Measurements from ENCODE around the gene RASA4B.
A peak's percentile ranks its signal among the peaks of the same experiment; 100 is the strongest.
"Not testable (repeated sequence)": the region's sequence is repeated elsewhere in the genome, so short reads cannot be mapped to it uniquely, and the experiment has no call there.

Gene RASA4B

DNA sequence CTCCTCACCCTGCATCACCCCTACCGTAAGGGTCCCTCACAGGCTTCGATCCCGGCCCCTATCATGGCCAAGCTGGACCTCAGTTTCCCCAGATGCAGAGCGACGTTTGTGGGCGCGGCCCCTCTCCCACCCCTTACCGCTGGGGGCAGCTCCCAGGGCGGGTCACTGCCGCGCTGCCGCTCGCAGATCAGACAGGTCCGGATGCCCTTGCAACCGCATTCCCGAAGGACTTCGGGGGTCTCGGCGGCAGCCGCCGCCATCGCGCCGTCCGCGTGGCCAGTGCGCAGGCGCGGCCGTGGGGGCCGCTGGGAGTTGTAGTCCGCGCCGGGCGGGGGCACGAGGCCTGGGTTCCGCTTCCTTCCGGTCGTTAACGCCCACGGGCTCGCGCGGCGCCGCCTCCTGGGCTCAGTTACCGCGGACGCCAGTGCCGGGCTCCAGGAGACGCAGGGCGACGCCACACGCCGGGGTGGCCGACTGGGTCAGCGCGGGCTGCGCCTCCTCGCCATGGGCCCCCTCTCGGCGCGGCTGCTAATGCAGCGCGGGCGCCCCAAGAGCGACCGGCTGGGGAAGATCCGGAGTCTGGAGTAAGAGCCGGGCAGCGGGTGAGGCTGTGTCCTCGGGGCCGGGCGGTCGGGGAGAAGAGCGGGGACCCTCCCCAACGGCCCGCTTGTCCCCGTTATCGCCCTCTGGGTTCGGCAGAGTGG is 52.8 kb downstream of the RASA4B start, which contains the start of the genes ALKBH4 and LRWD1:
Gene ALKBH4 (minus strand): TSS at position 287 of the 704 bp plus-strand sequence. CDS start 27 bp downstream, at position 260.
Gene LRWD1 (plus strand): TSS at position 408 of the 704 bp plus-strand sequence. CDS start 97 bp downstream, at position 505.
- H3K4me1 ChIP-seq (ENCODE audit: insufficient read depth, low read length): peaks cover 14% of the 10 kb centered on the region
- H3K27me3 ChIP-seq (ENCODE audit: insufficient read depth, low read length): no peaks in the 10 kb centered on the region
- no peaks in the 10 kb centered on the region for H3K9me3 ChIP-seq (ENCODE audit: low read length)
- peaks cover 29% of the 10 kb centered on the region for H3K36me3 ChIP-seq (ENCODE audit: insufficient read depth, low read length)
- peak within 1 kb of the TSS; percentile 99 for H3K4me3 ChIP-seq (ENCODE audit: low read length)
- peak within 1 kb of the TSS; percentile 89 for H2AFZ ChIP-seq (ENCODE audit: low read depth, low read length)

DNA sequence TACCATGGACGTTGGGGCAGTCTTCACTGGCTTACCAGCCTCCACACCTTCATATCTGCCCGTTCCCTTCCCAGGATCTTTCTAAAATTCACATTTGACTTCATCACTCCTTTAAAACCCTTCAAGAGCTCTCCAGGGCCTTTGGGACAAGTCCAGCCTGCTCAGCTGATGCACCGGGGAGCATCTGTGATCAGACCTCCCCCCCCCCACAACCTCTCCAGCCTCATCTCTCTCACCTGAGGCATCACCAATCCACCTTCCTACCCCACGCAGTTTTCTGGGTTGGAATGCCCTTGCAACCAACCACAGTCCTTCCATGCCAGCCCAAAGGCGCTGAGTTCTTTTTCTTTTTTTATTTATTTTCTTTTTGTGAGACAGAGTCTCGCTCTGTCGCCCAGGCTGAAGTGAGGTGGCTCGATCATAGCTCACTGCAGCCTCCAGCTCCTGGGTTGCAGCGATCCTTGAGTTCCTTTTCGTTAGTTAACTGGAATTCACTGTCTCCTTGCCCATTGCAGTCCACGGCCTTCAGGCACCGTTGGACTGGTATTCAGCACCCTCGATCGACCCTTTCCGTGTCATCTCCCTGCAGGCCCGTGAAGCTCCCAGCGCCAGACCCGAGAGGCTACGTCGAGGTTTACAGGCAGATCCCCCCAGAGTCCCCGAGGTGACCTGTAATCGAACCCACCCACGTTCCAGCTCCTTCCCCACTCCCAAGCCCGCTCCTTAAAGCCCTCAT is 53.6 kb downstream of the RASA4B start:
- no peaks in the 10 kb centered on the region for H3K27me3 ChIP-seq (ENCODE audit: insufficient read depth, low read length)
- peak overlapping the region; percentile 89 for H2AFZ ChIP-seq (ENCODE audit: low read depth, low read length)
- H3K4me1 ChIP-seq (ENCODE audit: insufficient read depth, low read length): peaks cover 14% of the 10 kb centered on the region
- no peaks in the 10 kb centered on the region for H3K9me3 ChIP-seq (ENCODE audit: low read length)
- H3K4me3 ChIP-seq (ENCODE audit: low read length): peak overlapping the region; percentile 99
- peaks cover 28% of the 10 kb centered on the region for H3K36me3 ChIP-seq (ENCODE audit: insufficient read depth, low read length)

DNA sequence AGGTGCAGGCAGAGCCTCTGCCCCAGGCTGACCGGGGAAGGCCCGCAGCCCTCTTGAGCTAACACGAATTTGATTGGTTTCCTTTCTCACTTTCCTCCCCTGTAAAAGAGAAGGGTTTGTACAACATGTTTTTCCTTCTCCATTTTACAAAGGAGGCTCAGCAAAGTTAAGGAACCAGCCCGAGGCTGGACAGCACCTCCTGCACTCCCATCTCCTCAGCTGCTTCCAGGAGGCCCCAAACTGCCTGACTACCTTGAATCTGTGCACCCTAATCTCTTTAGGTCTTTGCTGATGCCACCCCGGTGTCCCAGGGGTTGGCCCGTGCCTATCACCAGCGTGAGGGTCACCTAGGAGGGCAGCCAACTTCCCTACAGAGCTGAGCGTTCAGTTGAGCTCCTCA is 57.1 kb downstream of the RASA4B start:
- peaks cover 36% of the 10 kb centered on the region for H3K36me3 ChIP-seq (ENCODE audit: insufficient read depth, low read length)
- H3K4me1 ChIP-seq (ENCODE audit: insufficient read depth, low read length): peaks cover 8% of the 10 kb centered on the region
- H3K9me3 ChIP-seq (ENCODE audit: low read length): no peaks in the 10 kb centered on the region

DNA sequence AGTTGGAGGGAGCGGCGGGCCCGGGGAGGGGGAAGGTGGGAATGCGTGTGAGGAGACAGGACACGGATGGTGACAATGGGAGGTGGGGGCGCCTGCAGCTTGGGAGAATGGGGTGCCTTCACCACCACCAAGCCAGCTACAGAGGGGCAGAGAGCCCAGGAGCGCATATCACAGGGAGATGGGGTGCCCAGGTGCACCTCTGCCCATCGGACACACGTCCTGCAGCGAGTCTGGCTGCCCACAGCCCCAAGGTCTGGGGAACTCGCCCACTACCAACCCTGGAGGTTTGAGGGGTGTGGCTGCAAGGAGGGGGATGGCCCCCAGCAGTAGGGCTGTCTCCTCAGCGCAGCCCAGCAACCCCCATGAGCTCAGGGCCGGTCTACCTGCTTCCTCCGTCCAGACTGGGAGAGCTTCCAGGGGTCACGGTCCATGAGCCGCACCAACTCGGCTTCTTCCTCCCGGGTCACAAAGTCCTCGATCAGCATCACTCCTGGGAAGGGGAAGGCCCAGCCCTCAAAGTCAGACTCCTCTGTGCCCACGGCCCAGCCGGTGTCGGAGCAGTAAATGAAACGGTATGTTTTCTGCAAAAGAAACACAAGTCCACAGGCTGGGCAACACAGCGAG is 58.2 kb downstream of the RASA4B start:
- Histone ChIP-seq H3K4me3 (ENCODE audit: low read length) (no peak overlapping the region), H2AFZ (ENCODE audit: low read depth, low read length) (no peak overlapping the region)

More for the DNA sequence above, 57.1 kb downstream of the RASA4B start:
- no peak overlapping the region for H3K4me3 ChIP-seq (ENCODE audit: low read length)
- no peaks in the 10 kb centered on the region for H3K27me3 ChIP-seq (ENCODE audit: insufficient read depth, low read length)
- H2AFZ ChIP-seq (ENCODE audit: low read depth, low read length): no peak overlapping the region

DNA sequence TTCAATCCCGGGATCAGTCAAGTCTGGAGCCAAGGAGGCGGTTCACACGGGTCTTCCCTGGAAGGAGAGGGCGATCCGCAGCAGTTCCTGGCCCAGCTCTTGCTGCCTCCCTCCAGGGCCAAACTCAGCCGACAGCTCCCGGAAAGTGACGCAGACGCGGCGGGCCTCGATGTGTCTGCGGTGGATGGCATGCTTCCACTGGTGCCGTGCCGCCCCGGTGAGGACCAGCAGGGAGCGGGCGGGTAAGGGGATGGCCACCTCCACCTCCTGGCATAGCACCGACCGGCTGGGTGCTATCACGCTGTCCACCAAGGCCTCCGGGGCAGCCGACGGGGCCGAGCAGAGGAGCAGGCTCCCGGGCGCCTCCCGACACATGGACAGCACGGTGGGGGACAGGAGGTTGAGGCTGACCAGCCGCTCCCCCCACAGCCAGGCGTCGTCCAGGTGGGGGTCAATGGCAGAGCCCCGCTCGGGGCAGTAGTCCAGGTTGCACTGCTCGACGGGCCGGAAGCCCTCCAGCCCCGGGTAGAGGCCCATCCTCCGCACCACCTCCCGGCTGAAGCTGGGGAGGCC is 60.1 kb downstream of the RASA4B start:
- Histone ChIP-seq H3K27me3 (ENCODE audit: insufficient read depth, low read length) (no peaks in the 10 kb centered on the region), H3K4me3 (ENCODE audit: low read length) (no peak overlapping the region), H3K9me3 (ENCODE audit: low read length) (no peaks in the 10 kb centered on the region), H3K36me3 (ENCODE audit: insufficient read depth, low read length) (peaks cover 41% of the 10 kb centered on the region), H2AFZ (ENCODE audit: low read depth, low read length) (no peak overlapping the region), H3K4me1 (ENCODE audit: insufficient read depth, low read length) (no peaks in the 10 kb centered on the region)

More for the DNA sequence above, 58.2 kb downstream of the RASA4B start:
- peaks cover 41% of the 10 kb centered on the region for H3K36me3 ChIP-seq (ENCODE audit: insufficient read depth, low read length)
- no peaks in the 10 kb centered on the region for H3K27me3 ChIP-seq (ENCODE audit: insufficient read depth, low read length)
- peaks cover 7% of the 10 kb centered on the region for H3K4me1 ChIP-seq (ENCODE audit: insufficient read depth, low read length)
- no peaks in the 10 kb centered on the region for H3K9me3 ChIP-seq (ENCODE audit: low read length)

DNA sequence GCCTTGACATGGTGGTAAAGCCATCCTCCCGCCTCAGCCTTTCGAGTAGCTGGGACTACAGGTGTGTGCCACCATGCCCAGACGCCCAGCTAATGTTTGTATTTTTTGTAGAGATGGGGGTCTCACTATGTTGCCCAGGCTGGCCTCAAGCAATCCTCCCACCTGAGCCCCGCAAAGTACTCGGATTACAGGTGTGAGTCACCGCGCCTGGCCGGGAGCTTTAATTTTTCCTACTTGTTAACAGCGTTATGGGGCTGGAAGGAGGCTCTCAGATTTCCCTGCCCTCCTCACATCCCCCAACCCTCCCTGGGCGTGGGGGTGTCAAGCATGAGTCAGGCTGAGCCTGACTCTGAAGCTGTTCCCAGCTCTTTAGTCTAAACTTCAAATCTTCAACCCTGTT is 61.2 kb downstream of the RASA4B start:
- Histone ChIP-seq H3K36me3 (ENCODE audit: insufficient read depth, low read length) (peaks cover 38% of the 10 kb centered on the region), H3K4me3 (ENCODE audit: low read length) (no peak overlapping the region), H2AFZ (ENCODE audit: low read depth, low read length) (no peak overlapping the region), H3K27me3 (ENCODE audit: insufficient read depth, low read length) (no peaks in the 10 kb centered on the region), H3K9me3 (ENCODE audit: low read length) (no peaks in the 10 kb centered on the region), H3K4me1 (ENCODE audit: insufficient read depth, low read length) (peaks cover 7% of the 10 kb centered on the region)

DNA sequence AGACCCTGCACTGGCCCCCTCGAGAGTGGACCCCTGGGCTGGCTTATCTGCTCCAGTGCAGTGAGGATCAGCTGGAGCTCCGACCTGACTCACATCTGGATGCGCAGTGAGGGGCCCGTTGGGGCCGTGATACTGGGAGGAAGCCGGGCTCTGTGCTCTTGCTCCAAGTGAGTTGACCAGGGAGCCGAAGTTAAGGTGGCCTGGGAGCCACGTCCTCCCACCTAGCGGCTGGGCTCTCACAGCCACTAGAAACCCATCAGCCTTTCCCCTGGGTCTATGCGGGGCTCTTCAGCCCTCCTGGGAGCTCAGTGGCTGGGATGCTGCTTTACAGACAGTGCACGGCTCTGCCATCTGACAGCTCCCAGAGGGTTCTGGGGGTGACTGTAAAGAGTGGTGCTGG is 62.0 kb downstream of the RASA4B start:
- Histone ChIP-seq H3K27me3 (ENCODE audit: insufficient read depth, low read length) (no peaks in the 10 kb centered on the region), H3K4me1 (ENCODE audit: insufficient read depth, low read length) (peaks cover 8% of the 10 kb centered on the region), H3K9me3 (ENCODE audit: low read length) (no peaks in the 10 kb centered on the region), H3K4me3 (ENCODE audit: low read length) (no peak overlapping the region), H2AFZ (ENCODE audit: low read depth, low read length) (no peak overlapping the region), H3K36me3 (ENCODE audit: insufficient read depth, low read length) (peaks cover 38% of the 10 kb centered on the region)

DNA sequence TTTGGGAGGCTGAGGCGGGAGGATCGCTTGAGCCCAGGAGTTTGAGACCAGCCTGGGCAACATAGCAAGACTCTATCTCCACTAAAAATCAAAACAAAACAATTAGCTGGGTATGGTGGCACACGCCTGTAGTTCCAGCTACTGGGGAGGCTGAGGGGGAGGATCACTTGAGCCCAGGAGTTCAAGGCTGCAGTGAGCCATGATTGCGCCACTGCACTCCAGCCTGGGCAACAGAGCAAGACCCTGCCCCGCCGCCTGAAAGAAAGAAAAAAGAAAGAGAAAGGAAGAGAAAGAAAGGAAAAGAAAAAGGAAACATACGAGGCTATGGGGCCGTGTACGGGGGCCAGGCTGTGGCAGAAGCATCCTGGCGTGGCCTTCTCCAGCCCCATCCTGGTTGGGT is 62.6 kb downstream of the RASA4B start:
- not testable (repeated sequence) for H2AFZ ChIP-seq (ENCODE audit: low read depth, low read length)
- peaks cover 35% of the 10 kb centered on the region for H3K36me3 ChIP-seq (ENCODE audit: insufficient read depth, low read length)

DNA sequence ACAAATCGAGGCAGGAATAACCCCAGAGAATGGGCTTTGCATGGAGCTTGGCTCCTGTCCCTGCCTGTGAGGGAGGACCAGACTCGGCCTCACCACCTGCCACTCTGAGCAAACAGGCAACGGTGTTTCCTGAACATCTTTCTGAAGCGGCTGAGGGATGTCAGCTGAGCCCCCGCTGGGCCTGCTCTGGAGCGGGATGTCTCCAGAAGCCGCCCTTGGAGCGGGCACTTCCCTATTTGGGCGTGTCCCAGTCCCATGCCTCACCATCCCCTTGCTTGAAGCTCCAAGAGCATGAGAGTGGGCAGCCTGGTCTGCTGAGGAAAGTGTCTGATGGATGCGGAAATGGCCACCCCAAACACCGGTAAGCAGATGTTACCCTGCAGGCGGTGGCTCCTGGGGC is 63.1 kb downstream of the RASA4B start:
- peaks cover 33% of the 10 kb centered on the region for H3K36me3 ChIP-seq (ENCODE audit: insufficient read depth, low read length)
- no peak overlapping the region for H2AFZ ChIP-seq (ENCODE audit: low read depth, low read length)
- H3K9me3 ChIP-seq (ENCODE audit: low read length): no peaks in the 10 kb centered on the region
- H3K4me3 ChIP-seq (ENCODE audit: low read length): no peak overlapping the region
- H3K4me1 ChIP-seq (ENCODE audit: insufficient read depth, low read length): peaks cover 8% of the 10 kb centered on the region
- H3K27me3 ChIP-seq (ENCODE audit: insufficient read depth, low read length): no peaks in the 10 kb centered on the region

More for the DNA sequence above, 62.6 kb downstream of the RASA4B start:
- not testable (repeated sequence) for H3K4me3 ChIP-seq (ENCODE audit: low read length); H3K4me1 ChIP-seq (ENCODE audit: insufficient read depth, low read length); H3K27me3 ChIP-seq (ENCODE audit: insufficient read depth, low read length); H3K9me3 ChIP-seq (ENCODE audit: low read length)

DNA sequence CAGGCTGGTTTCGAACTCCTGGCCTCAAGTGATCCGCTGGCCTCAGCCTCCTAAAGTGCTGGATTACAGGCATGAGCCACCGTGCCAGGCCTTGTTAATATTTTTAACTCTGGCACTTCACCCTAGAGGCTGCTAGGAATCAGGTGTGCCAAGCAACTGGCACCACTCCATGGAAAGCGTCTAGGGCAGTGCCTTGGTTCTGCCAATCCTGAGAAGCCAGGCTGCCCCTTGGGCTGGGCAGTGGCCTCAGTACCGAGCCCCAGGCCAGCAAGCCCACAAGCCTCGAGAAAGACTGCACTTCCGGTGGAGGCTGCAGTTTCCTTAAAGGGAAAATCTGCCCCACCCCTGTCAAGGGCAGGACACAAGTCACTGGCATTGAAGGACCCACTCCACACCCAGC is 64.3 kb downstream of the RASA4B start:
- H3K27me3 ChIP-seq (ENCODE audit: insufficient read depth, low read length): no peaks in the 10 kb centered on the region
- peaks cover 8% of the 10 kb centered on the region for H3K4me1 ChIP-seq (ENCODE audit: insufficient read depth, low read length)
- H3K36me3 ChIP-seq (ENCODE audit: insufficient read depth, low read length): peaks cover 25% of the 10 kb centered on the region
- no peak overlapping the region for H3K4me3 ChIP-seq (ENCODE audit: low read length)
- no peaks in the 10 kb centered on the region for H3K9me3 ChIP-seq (ENCODE audit: low read length)
- no peak overlapping the region for H2AFZ ChIP-seq (ENCODE audit: low read depth, low read length)

DNA sequence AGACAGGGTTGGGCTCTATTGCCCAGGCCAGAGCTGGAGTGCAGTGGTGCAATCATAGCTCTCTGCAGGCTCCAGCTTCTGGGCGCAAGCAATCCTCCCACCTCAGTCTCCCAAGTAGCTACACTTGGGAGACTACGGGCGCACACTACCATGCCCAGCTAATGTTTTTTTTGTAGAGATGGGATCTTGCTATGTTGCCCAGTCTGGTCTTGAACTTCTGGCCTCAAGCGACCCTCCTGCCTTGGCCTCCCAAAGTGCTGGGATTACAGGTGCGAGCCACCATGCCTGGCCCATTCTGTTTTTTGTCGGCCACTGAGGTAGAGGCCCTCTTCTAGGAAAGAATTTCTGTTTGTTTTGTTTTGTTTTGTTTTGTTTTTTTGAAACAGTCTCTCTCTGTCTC is 65.1 kb downstream of the RASA4B start:
- Histone ChIP-seq H3K4me1 (ENCODE audit: insufficient read depth, low read length) (peaks cover 8% of the 10 kb centered on the region), H3K36me3 (ENCODE audit: insufficient read depth, low read length) (peaks cover 21% of the 10 kb centered on the region), H3K27me3 (ENCODE audit: insufficient read depth, low read length) (no peaks in the 10 kb centered on the region), H2AFZ (ENCODE audit: low read depth, low read length) (no peak overlapping the region), H3K9me3 (ENCODE audit: low read length) (no peaks in the 10 kb centered on the region), H3K4me3 (ENCODE audit: low read length) (no peak overlapping the region)

DNA sequence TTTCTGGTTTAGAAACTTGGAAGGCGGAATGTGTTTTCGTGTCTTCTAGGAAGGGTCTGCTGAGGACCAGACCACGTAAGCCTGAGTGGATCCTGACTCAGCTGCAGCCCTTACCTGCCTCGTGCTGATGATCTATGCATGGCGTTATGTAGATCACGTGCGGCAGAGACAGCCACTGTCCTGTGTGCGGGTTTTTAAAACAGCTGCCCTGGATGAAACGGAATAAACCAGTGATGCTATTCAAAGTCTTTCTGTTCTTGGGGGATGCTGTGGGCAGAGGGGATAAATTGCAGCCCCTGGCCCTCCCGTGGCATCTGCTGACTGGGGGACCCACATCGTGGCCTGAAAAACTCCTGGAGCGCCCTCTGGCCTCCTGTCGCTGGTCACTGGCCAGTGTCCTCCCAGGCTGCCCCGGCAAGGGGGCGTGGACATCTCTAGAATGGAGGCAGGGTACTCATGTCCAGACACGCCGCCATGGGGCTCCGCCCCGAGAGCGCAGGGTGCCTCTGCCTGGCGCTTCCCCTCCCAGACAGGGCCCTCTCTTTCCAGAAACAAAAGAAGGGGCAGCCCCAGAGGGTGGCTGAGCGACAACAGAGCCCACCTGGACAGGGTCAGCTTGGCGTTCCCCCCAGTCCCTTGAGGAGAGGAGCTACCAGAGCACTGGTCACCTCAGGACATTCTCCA is 66.1 kb downstream of the RASA4B start:
- Histone ChIP-seq H3K4me1 (ENCODE audit: insufficient read depth, low read length) (peaks cover 8% of the 10 kb centered on the region), H3K4me3 (ENCODE audit: low read length) (no peak overlapping the region), H3K36me3 (ENCODE audit: insufficient read depth, low read length) (peaks cover 23% of the 10 kb centered on the region), H3K9me3 (ENCODE audit: low read length) (no peaks in the 10 kb centered on the region), H3K27me3 (ENCODE audit: insufficient read depth, low read length) (no peaks in the 10 kb centered on the region), H2AFZ (ENCODE audit: low read depth, low read length) (no peak overlapping the region)

Data from neuron (in vitro differentiated cells).